ENCODE results near the gene GATAD2A.

GATAD2A gene

GRCh38 chr19:19387108-19387507 lies 18.4 kb upstream of the GATAD2A start:
- in situ Hi-C loops (cut with MboI; ENCODE audit: low sequenced_read_pairs): loop anchor here (25.0 kb wide), 1 partner anchor 250 kb away; the partner anchor contains the start of genes GMIP and LPAR2

- in situ Hi-C loops (cut with MboI; ENCODE audit: low sequenced_read_pairs): loop anchor here (25.0 kb wide), 1 partner anchor 248 kb away; the partner anchor contains the start of genes GMIP and LPAR2
These were observed 16.6 kb upstream of the GATAD2A start for GRCh38 chr19:19388568-19389555.

GRCh38 chr19:19389683-19390082 lies 15.8 kb upstream of the GATAD2A start:
- in situ Hi-C loops (cut with MboI; ENCODE audit: low sequenced_read_pairs): loop anchor here (25.0 kb wide), 1 partner anchor 248 kb away; the partner anchor contains the start of genes GMIP and LPAR2

DNA sequence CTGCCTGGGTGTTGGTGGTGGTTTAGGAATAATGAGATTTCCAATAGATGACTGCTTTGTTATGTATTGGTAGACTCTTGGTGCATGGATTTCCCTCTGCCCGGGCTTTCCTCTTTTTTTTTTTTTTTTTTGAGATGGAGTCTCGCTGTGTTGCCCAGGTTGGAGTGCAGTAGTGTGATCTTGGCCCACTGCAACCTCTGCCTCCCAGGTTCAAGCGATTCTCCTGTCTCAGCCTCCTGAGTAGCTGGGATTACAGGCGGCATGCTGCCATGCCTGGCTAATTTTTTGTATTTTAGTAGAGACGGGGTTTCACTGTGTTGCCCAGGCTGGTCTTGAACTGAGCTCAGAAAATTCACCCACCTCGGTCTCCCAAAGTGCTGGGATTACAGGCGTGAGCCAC lies 11.1 kb upstream of the GATAD2A start:
- in situ Hi-C loops (cut with MboI; ENCODE audit: low sequenced_read_pairs): loop anchor here (25.0 kb wide), 1 partner anchor 243 kb away; the partner anchor contains the start of genes GMIP and LPAR2

DNA sequence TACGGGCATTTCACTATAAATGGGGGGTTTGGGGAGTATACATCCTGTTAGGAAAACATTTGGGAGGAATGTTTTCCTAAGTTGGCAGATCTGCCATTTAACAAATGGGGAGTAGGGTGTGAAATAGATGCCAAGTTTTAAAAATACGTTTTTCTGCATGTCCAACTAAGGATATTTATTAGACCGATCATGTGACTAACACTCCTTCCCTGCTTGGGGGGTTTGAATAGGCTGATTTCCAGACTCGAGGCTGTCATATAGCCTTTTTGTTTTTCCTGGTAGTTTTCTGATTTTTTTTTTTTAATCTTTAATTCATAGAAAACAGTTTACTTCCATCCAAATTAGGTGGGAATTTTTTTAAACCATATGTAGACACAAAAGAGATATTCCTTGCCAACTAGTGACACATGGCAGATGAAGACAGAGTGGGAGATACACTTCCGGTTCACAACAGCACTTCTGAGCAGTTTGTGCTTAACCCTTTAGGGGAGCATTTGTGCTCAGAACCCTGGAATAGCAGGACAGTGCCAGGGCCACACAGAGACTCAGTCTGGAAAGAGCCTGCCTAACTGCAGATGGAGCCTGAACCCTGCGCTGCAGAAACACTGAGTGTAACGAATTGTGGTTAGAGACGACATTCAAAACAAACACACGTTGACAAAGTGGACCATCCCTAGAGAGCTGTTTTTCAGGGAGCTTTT lies 5.6 kb upstream of the GATAD2A start:
- in situ Hi-C loops (cut with MboI; ENCODE audit: low sequenced_read_pairs): loop anchor here (25.0 kb wide), 1 partner anchor 237 kb away; the partner anchor contains the start of genes GMIP and LPAR2

DNA sequence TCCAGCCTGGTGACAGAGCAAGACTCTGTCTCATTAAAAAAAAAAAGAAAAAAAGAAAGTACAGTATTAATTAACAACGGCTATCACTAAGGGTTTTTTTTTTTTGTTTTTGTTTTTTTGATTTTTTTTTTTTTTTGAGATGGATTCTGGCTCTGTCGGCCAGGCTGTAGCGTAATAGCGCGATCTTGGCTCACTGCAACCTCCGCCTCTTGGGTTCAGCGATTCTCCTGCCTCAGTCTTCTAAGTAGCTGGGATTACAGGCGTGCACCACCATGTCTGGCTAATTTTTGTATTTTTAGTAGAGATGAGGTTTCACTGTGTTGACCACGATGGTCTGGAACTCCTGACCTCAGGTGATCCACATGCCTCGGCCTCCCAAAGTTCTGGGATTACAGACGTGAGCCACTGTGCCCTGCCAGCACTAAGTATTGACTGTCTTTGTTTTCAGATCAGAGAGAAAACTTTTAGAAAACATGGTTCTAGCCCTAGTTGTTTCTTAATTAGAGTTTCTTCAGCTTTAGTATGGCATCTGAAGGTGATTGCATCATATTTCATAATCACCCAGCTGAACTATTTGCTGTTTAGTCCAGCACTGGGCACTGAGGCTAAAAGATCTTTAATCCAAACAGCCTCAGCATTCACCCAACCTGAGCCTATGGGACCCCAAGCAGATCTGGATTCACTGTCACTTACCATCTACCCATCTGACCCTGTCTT lies 2.7 kb upstream of the GATAD2A start:
- in situ Hi-C loops (cut with MboI; ENCODE audit: low sequenced_read_pairs): no loop called here

DNA sequence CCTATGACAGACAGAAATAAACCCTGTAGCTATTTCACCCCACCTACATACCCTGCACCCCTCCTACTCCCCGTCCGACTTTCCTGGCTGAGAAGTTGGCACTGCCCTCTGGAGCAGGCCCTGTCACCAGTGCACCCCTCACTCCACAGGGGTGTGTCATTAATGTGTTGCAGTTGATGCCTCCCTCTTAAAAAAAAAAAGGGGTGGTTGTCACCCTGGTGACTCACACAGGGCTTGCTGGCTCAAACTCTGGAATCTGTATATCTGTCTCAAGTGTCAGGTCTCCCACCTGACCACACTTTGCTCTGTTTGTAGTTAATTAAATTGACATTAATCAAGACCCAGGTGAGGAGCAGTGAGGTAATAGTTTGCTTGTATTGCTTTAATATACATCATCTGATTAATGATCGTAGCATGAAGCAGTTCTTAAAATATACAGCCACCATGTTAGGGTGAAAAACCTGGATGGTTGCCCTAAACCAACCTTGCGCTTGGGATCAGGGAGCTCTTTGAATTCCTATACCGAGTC lies 2.0 kb upstream of the GATAD2A start:
- in situ Hi-C loops (cut with MboI; ENCODE audit: low sequenced_read_pairs): no loop called here

DNA sequence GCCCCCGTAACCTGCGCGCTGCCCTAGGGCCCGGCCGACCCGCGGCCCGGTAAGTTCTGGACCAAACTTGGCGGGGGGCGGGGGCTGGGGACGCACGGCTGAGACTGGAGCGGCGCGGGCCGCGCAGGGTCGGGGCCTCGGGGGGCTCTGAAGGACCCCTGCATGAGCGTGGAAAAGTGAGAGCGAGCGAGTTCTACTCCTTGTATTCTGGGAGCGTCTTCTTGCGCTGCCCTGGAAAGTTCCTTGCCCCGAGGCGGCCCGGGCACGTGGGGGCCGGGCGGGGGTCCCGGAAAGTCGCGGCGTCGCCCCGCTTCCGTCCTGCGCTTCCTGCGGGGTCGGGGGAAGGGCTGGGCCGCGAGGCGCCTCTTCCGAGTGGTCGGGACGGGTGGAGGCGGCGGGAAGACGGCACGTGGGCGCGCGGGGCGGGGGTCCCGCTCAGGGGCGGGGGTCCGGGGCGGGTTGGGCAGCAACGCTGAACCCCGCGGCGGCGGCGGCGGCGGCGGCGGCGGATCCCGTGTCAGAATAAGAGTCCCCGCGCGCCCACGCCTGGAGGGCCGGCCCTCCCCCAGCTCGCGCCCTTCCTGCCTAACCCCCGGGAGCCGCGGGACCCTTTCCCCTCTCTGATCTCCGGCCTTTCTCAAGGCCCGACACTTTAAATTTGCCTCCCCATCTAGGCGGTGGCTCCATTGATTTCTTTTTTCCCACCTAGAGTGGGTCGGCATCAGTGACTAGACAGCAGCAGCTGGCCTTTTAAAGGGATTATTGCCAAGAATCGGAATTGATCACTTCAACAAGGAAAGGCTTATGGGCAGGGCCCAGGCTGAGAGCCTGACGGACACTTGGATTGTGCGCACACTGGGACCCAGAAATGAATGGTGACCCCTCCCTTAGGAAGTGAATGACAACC lies 749 bp downstream of the GATAD2A start:
- in situ Hi-C loops (cut with MboI; ENCODE audit: low sequenced_read_pairs): no loop called here

GRCh38 chr19:19406878-19407632 lies 1.6 kb downstream of the GATAD2A start:
- in situ Hi-C loops (cut with MboI; ENCODE audit: low sequenced_read_pairs): no loop called here

DNA sequence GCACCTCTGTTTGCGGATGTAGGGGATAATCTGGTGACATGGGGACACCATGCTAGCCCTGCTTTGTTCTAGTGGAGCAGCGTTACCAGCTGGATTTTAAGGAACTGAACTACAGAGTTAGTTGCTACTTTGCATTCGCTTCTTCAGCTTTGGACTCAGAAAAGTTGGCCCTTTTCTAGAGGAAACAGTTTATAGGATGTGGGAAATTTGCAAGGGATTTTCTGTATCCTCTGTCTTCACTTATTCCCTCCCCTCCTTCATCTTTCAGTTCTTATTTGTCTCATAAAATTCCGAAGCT lies 2.1 kb downstream of the GATAD2A start:
- in situ Hi-C loops (cut with MboI; ENCODE audit: low sequenced_read_pairs): no loop called here

- in situ Hi-C loops (cut with MboI; ENCODE audit: low sequenced_read_pairs): no loop called here
These were observed 3.7 kb downstream of the GATAD2A start for GRCh38 chr19:19409205-19409604.

- in situ Hi-C loops (cut with MboI; ENCODE audit: low sequenced_read_pairs): no loop called here
These were observed 4.2 kb downstream of the GATAD2A start for GRCh38 chr19:19409631-19410030.

GRCh38 chr19:19410553-19411550 lies 5.4 kb downstream of the GATAD2A start:
- in situ Hi-C loops (cut with MboI; ENCODE audit: low sequenced_read_pairs): no loop called here

DNA sequence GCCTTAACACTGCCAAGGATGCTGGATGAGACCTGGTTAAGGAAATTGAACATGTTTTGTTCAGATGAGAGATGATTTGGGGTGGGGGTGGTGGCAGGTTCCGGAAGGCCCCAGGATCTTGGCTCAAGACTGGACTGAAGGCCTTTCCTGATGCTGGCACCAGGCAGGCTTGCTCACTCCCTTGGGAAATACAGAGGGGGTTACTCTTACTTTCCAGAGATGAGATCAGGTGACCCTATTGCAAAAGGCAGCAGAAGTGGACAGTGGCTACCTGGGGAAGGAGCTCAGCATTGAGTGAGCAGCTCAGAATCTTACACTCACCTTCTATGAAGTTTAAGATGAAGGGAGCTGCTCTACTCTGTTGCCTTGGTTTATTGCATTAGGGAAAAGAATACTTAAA lies 10.8 kb downstream of the GATAD2A start:
- in situ Hi-C loops (cut with MboI; ENCODE audit: low sequenced_read_pairs): no loop called here

DNA sequence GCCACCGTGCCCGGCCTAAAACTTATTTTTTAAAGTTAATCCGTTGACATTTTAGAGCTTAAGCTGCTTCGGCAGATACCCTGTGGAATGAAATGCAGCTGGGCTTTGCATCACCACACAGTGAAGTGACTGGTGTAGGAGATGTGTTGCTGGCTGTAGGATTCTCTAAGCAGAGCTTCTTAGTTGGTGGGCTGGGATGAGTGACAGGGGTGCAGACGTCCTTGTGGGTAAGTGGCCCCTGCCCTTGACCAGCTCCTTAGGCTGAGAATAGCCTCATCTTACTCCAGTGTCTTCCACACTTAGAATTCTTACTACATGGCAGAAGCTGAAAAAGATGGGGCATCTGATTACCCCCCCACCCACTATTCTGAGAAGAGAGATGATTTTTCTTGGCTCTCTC lies 11.6 kb downstream of the GATAD2A start:
- in situ Hi-C loops (cut with MboI; ENCODE audit: low sequenced_read_pairs): no loop called here

GRCh38 chr19:19417628-19418245 lies 12.3 kb downstream of the GATAD2A start:
- in situ Hi-C loops (cut with MboI; ENCODE audit: low sequenced_read_pairs): no loop called here

GRCh38 chr19:19418555-19419260 lies 13.2 kb downstream of the GATAD2A start:
- in situ Hi-C loops (cut with MboI; ENCODE audit: low sequenced_read_pairs): no loop called here

All from HL-60/S4 treated with retinoic acid at 250 ng/mL for 4 days and 3 days (cell line).